Muscle of leg (tissue), 11 donors: ENCODE results near the gene NIPAL3. TPM values are rescaled to one million over a fixed set of nuclear protein-coding genes. Genes with fewer than 3 reads are reported as not detected.
"Not testable (repeated sequence)": the region's sequence is repeated elsewhere in the genome, so short reads cannot be mapped to it uniquely, and the experiment has no call there.

Experiments used
- DNase-seq: peaks from one replicate; pipeline ENCODE4 v3.0.0; 2013
- H3K27ac ChIP-seq: one replicate; pipeline ENCODE4 v1.5.1; 2013; ENCODE audit warnings: mild to moderate bottlenecking, low read length, control low read depth
- H3K27me3 ChIP-seq: one replicate; pipeline ENCODE4 v1.6.1; 2013; ENCODE audit warnings: low read length; ENCODE audit not compliant: control insufficient read depth, insufficient read depth
- H3K36me3 ChIP-seq: one replicate; pipeline ENCODE4 v1.6.1; 2013; ENCODE audit warnings: low read length; ENCODE audit not compliant: control insufficient read depth, insufficient read depth
- H3K4me1 ChIP-seq: one replicate; pipeline ENCODE4 v1.6.1; 2013; ENCODE audit warnings: low read length; ENCODE audit not compliant: control insufficient read depth, insufficient read depth
- H3K4me3 ChIP-seq: one replicate; pipeline ENCODE4 v1.5.1; 2013; ENCODE audit warnings: low read length, control low read depth
- H3K9me3 ChIP-seq: replicated peaks from 2 replicates; pipeline ENCODE4 v1.6.1; 2013; ENCODE audit warnings: low read depth, low read length; ENCODE audit not compliant: control insufficient read depth
- WGBS: methylation state at CpG from one replicate; pipeline ENCODE4 v1.1.5; 2013; ENCODE audit warnings: missing lambda C conversion rate; ENCODE audit not compliant: insufficient coverage; 5-methylcytosine and 5-hydroxymethylcytosine counted together
- polyA plus RNA-seq, 8 donors: library from polyadenylated mRNA; unstranded; fragments of 120-200 nt; gene quantifications; one replicate each; pipeline versions ENCODE4 v1.2.1 to v1.2.3, GENCODE V29; 2013; ENCODE audit warnings: inconsistent platforms in 1 of 8, low replicate concordance in 1 of 8; ENCODE audit not compliant: insufficient read length in 8 of 8, insufficient read depth in 1 of 8
- total RNA-seq: library from RNA; stranded (reverse); fragments of 120-200 nt; gene quantifications from one replicate; pipeline ENCODE4 v1.2.4, GENCODE V29; 2013

The NIPAL3 gene
- total and polyA plus RNA-seq, 9 donors, result 3.2 to 5.9 (median 4.9) TPM

GRCh38 chr1:24452922-24453485, 37.4 kb downstream of the NIPAL3 start:
- H3K9me3 ChIP-seq, result no peaks in the 10 kb centered on the region
- no peak overlapping the region for H3K4me3 ChIP-seq
- no peak for DNase-seq
- WGBS, result 84% methylated on average over 4 of the region's 8 CpGs
- H3K36me3 ChIP-seq, result peaks cover 8% of the 10 kb centered on the region
- no peaks in the 10 kb centered on the region for H3K27me3 ChIP-seq
- H3K4me1 ChIP-seq, result no peaks in the 10 kb centered on the region
- no peak overlapping the region for H3K27ac ChIP-seq

GRCh38 chr1:24454673-24455072, 39.1 kb downstream of the NIPAL3 start:
- Histone ChIP-seq H3K27me3 (no peaks in the 10 kb centered on the region), H3K4me3 (no peak overlapping the region), H3K9me3 (no peaks in the 10 kb centered on the region), H3K36me3 (peaks cover 4% of the 10 kb centered on the region), H3K27ac (no peak overlapping the region), H3K4me1 (no peaks in the 10 kb centered on the region)
- DNase-seq, result no peak
- 50% methylated on average over 1 of the region's 5 CpGs for WGBS

- no peak for DNase-seq
- peaks cover 4% of the 10 kb centered on the region for H3K36me3 ChIP-seq
- no peaks in the 10 kb centered on the region for H3K27me3 ChIP-seq
- no peak overlapping the region for H3K4me3 ChIP-seq
- 89% methylated on average over 3 of the region's 5 CpGs for WGBS
- no peak overlapping the region for H3K27ac ChIP-seq
- H3K4me1 ChIP-seq, result no peaks in the 10 kb centered on the region
- H3K9me3 ChIP-seq, result no peaks in the 10 kb centered on the region
Measured at GRCh38 chr1:24455272-24455671, 39.7 kb downstream of the NIPAL3 start.

GRCh38 chr1:24457866-24458265, 42.3 kb downstream of the NIPAL3 start:
- H3K27me3 ChIP-seq, result no peaks in the 10 kb centered on the region
- no CpG with 5 or more reads among the region's 3 CpGs for WGBS
- no peaks in the 10 kb centered on the region for H3K4me1 ChIP-seq
- peaks cover 4% of the 10 kb centered on the region for H3K36me3 ChIP-seq
- H3K4me3 ChIP-seq, result no peak overlapping the region
- DNase-seq, result no peak
- no peaks in the 10 kb centered on the region for H3K9me3 ChIP-seq
- no peak overlapping the region for H3K27ac ChIP-seq

- no peaks in the 10 kb centered on the region for H3K9me3 ChIP-seq
- WGBS, result 85% methylated on average over 3 of the region's 6 CpGs
- H3K36me3 ChIP-seq, result peaks cover 4% of the 10 kb centered on the region
- DNase-seq, result no peak
- H3K27ac ChIP-seq, result no peak overlapping the region
- no peaks in the 10 kb centered on the region for H3K27me3 ChIP-seq
- H3K4me1 ChIP-seq, result no peaks in the 10 kb centered on the region
- no peak overlapping the region for H3K4me3 ChIP-seq
Measured at GRCh38 chr1:24459551-24460266, 44.1 kb downstream of the NIPAL3 start.

- H3K27me3 ChIP-seq, H3K9me3 ChIP-seq, H3K4me3 ChIP-seq, H3K4me1 ChIP-seq, DNase-seq, H3K27ac ChIP-seq, H3K36me3 ChIP-seq: not testable (repeated sequence)
- 95% methylated on average over 2 of the region's 4 CpGs for WGBS
Measured at GRCh38 chr1:24462128-24462527, 46.5 kb downstream of the NIPAL3 start.

GRCh38 chr1:24463776-24464735, 48.5 kb downstream of the NIPAL3 start:
- Histone ChIP-seq H3K9me3 (no peaks in the 10 kb centered on the region), H3K27ac (no peak overlapping the region), H3K36me3 (no peaks in the 10 kb centered on the region), H3K4me3 (no peak overlapping the region), H3K4me1 (no peaks in the 10 kb centered on the region), H3K27me3 (no peaks in the 10 kb centered on the region)
- 44% methylated on average over 8 of the region's 14 CpGs for WGBS
- no peak for DNase-seq

- WGBS, result no CpG with 5 or more reads among the region's 4 CpGs
- H3K27ac ChIP-seq, result no peak overlapping the region
- H3K4me3 ChIP-seq, result no peak overlapping the region
- no peaks in the 10 kb centered on the region for H3K4me1 ChIP-seq
- H3K9me3 ChIP-seq, result no peaks in the 10 kb centered on the region
- no peaks in the 10 kb centered on the region for H3K27me3 ChIP-seq
- H3K36me3 ChIP-seq, result no peaks in the 10 kb centered on the region
- no peak for DNase-seq
Measured at GRCh38 chr1:24465099-24465498, 49.5 kb downstream of the NIPAL3 start.

GRCh38 chr1:24465638-24466037, 50.0 kb downstream of the NIPAL3 start:
- DNase-seq, result no peak
- H3K4me1 ChIP-seq, result no peaks in the 10 kb centered on the region
- H3K27ac ChIP-seq, result no peak overlapping the region
- H3K27me3 ChIP-seq, result no peaks in the 10 kb centered on the region
- H3K4me3 ChIP-seq, result no peak overlapping the region
- WGBS, result 100% methylated on average over 1 of the region's 2 CpGs
- H3K9me3 ChIP-seq, result no peaks in the 10 kb centered on the region
- no peaks in the 10 kb centered on the region for H3K36me3 ChIP-seq

GRCh38 chr1:24468685-24469316, 53.2 kb downstream of the NIPAL3 start:
- WGBS, result 68% methylated on average over 9 of the region's 11 CpGs
- H3K27ac ChIP-seq, result no peak overlapping the region
- DNase-seq, result peak; percentile 13

More at GRCh38 chr1:24468685-24469316, 53.2 kb downstream of the NIPAL3 start:
- H3K27me3 ChIP-seq, result no peaks in the 10 kb centered on the region
- H3K9me3 ChIP-seq, result no peaks in the 10 kb centered on the region
- no peaks in the 10 kb centered on the region for H3K36me3 ChIP-seq
- no peak overlapping the region for H3K4me3 ChIP-seq
- H3K4me1 ChIP-seq, result no peaks in the 10 kb centered on the region
